COLO668 (cell line): ENCODE results near the gene CADM4.
"Not testable (repeated sequence)": the region's sequence is repeated elsewhere in the genome, so short reads cannot be mapped to it uniquely, and the experiment has no call there.

ENCODE experiments used
- DNase-seq: peaks from one replicate; lab custom pipeline; 2025; ENCODE audit not compliant: unreplicated experiment; lab: John Stamatoyannopoulos, UW

CADM4 gene

GRCh38 chr19:43589678-43590077 is 50.0 kb downstream of the CADM4 start:
- no peak for DNase-seq

- no peak for DNase-seq
These were observed 50.4 kb downstream of the CADM4 start for GRCh38 chr19:43589277-43589676.

GRCh38 chr19:43587029-43587428 is 52.6 kb downstream of the CADM4 start:
- DNase-seq = not testable (repeated sequence)

GRCh38 chr19:43586346-43586745 is 53.3 kb downstream of the CADM4 start:
- DNase-seq = no peak

- no peak for DNase-seq
These were observed 55.2 kb downstream of the CADM4 start for GRCh38 chr19:43584484-43584883.

GRCh38 chr19:43582495-43582894 is 57.2 kb downstream of the CADM4 start:
- no peak for DNase-seq

GRCh38 chr19:43581467-43581866 is 58.2 kb downstream of the CADM4 start:
- no peak for DNase-seq

GRCh38 chr19:43578787-43579186 is 60.9 kb downstream of the CADM4 start:
- no peak for DNase-seq

- no peak for DNase-seq
These were observed 63.4 kb downstream of the CADM4 start for GRCh38 chr19:43575955-43576878.

GRCh38 chr19:43575156-43575950 is 64.3 kb downstream of the CADM4 start, which contains the start of the genes PINLYP and XRCC1:
PINLYP (plus strand) TSS chr19:43575801; CDS start chr19:43577192, 1,391 bp downstream.
XRCC1 (minus strand) TSS chr19:43575527; CDS start chr19:43575458, 69 bp downstream.
- DNase-seq = peak; percentile 98

- no peak for DNase-seq
These were observed 65.1 kb downstream of the CADM4 start for GRCh38 chr19:43574424-43575155.
